Activated CD4-positive, CD25-positive, alpha-beta regulatory T cell treated with anti-CD3 and anti-CD28 coated beads, Interleukin-2, amount 50 U/mL, for 72 hours (primary cell): ENCODE data around the gene RGS2.

Source experiments
- DNase-seq: peaks from one replicate; pipeline ENCODE4 v3.0.0; 2021

Gene RGS2

GRCh38 chr1:192797143-192797542 is 11.7 kb upstream of the RGS2 start:
- DNase-seq = no peak

- no peak for DNase-seq
Measured at GRCh38 chr1:192797891-192798290, 10.9 kb upstream of the RGS2 start.

GRCh38 chr1:192801451-192801850 is 7.4 kb upstream of the RGS2 start:
- no peak for DNase-seq

- DNase-seq = no peak
Measured at GRCh38 chr1:192802406-192802805, 6.4 kb upstream of the RGS2 start.

- DNase-seq = no peak
Measured at GRCh38 chr1:192803501-192803900, 5.3 kb upstream of the RGS2 start.

- no peak for DNase-seq
Measured at GRCh38 chr1:192805832-192806323, 3.0 kb upstream of the RGS2 start.

GRCh38 chr1:192807211-192808162 is 1.4 kb upstream of the RGS2 start:
- no peak for DNase-seq

GRCh38 chr1:192808163-192808517 is 699 bp upstream of the RGS2 start:
- DNase-seq = no peak

- DNase-seq = no peak
Measured at GRCh38 chr1:192809307-192810252, 741 bp downstream of the RGS2 start.

- no peak for DNase-seq
Measured at GRCh38 chr1:192810253-192810880, 1.5 kb downstream of the RGS2 start.

- DNase-seq = no peak
Measured at GRCh38 chr1:192811006-192811405, 2.2 kb downstream of the RGS2 start.

- no peak for DNase-seq
Measured at GRCh38 chr1:192811594-192812239, 2.9 kb downstream of the RGS2 start.

GRCh38 chr1:192812420-192813209 is 3.8 kb downstream of the RGS2 start:
- DNase-seq = no peak

GRCh38 chr1:192814805-192815204 is 6.0 kb downstream of the RGS2 start:
- DNase-seq = no peak

GRCh38 chr1:192817246-192817645 is 8.4 kb downstream of the RGS2 start:
- no peak for DNase-seq

GRCh38 chr1:192821296-192821695 is 12.5 kb downstream of the RGS2 start:
- DNase-seq = no peak

- DNase-seq = no peak
Measured at GRCh38 chr1:192824511-192824910, 15.7 kb downstream of the RGS2 start.

- no peak for DNase-seq
Measured at GRCh38 chr1:192826791-192827546, 18.1 kb downstream of the RGS2 start.

GRCh38 chr1:192830595-192831246 is 21.9 kb downstream of the RGS2 start:
- DNase-seq = no peak

GRCh38 chr1:192831706-192832355 is 23.0 kb downstream of the RGS2 start:
- DNase-seq = no peak
